Epithelial cell of esophagus (primary cell): ENCODE measurements around the gene FAM120AOS.
A peak's percentile ranks its signal among the peaks of the same experiment; 100 is the strongest.

Source experiments
- DNase-seq: peaks from one replicate; pipeline ENCODE4 v3.0.0; 2010; ENCODE audit warnings: low read depth
- H3K4me3 ChIP-seq: 2 replicates; pipeline ENCODE4 v1.5.1; 2011; ENCODE audit warnings: mild to moderate bottlenecking, low read length, control low read depth
- TF ChIP-seq, protein P1 (sequence below): IDR thresholded peaks from 2 replicates; pipeline ENCODE4 v1.5.1; 2011; ENCODE audit warnings: low read depth, mild to moderate bottlenecking, low read length, control low read depth, inconsistent platforms; ENCODE audit not compliant: insufficient read depth; ENCODE audit errors: missing control alignments

The FAM120AOS gene

DNA sequence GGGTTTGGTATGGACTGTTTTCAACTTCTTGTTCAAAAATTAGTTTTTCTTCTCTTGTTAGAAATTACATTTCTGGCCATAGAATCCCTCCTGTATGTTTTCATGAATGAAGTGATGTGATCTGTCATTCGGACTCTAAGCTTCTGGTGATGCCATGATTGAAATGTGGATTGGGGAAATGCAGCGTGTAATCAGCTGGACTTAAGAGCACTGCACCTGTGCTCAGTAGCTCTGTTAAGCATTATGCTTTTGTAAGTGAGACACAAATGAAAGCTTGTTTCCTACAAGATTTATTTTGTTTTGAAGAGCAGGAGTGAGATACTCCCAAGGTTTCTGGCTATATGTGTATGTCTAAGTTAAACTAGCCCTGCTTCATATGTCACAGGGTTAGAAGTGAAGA lies 24.0 kb upstream of the FAM120AOS start:
- TF ChIP-seq, protein P1, sequence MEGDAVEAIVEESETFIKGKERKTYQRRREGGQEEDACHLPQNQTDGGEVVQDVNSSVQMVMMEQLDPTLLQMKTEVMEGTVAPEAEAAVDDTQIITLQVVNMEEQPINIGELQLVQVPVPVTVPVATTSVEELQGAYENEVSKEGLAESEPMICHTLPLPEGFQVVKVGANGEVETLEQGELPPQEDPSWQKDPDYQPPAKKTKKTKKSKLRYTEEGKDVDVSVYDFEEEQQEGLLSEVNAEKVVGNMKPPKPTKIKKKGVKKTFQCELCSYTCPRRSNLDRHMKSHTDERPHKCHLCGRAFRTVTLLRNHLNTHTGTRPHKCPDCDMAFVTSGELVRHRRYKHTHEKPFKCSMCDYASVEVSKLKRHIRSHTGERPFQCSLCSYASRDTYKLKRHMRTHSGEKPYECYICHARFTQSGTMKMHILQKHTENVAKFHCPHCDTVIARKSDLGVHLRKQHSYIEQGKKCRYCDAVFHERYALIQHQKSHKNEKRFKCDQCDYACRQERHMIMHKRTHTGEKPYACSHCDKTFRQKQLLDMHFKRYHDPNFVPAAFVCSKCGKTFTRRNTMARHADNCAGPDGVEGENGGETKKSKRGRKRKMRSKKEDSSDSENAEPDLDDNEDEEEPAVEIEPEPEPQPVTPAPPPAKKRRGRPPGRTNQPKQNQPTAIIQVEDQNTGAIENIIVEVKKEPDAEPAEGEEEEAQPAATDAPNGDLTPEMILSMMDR = no peak
- no peak overlapping the region for H3K4me3 ChIP-seq
- DNase-seq = no peak

DNA sequence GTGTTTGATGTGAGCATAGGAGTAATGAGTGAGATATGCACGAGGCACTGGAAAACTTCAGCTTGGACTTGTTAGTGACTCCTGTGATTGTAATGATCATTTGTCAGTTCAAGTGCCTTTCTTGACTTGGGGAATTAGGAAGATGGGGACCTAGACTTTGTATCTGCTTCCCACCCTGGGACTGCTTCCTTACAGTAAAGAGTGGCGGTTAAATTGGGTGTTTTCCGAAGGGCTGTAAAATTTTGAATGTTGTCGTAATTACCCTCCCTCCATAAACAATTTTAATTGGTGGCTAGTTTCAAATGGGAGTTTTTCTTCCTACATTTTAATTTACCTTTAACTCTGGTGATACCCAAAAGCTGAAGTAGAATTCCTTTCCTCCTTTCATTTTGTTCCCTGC lies 23.5 kb upstream of the FAM120AOS start:
- H3K4me3 ChIP-seq = no peak overlapping the region
- TF ChIP-seq, protein P1 = no peak
- no peak for DNase-seq

DNA sequence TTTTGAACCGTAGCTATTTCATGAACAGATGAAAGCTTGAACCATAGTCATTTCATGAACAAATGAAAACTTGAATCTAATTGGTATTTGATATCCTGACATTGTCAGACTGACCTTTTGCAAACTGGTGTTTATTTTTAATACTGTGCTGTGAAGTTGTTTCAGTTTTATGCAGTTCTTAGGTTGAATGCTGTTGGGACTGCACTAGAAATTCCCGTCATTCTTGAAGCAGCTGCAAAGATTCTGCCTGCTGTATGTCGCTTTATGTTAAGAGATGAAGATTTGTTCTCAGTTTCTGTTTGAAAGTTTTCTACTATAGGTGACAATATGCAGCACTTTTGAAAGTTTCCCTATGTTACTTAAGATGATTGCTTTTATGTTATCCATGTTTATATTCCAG lies 22.5 kb upstream of the FAM120AOS start:
- no peak for DNase-seq
- H3K4me3 ChIP-seq = no peak overlapping the region
- TF ChIP-seq, protein P1 = no peak

DNA sequence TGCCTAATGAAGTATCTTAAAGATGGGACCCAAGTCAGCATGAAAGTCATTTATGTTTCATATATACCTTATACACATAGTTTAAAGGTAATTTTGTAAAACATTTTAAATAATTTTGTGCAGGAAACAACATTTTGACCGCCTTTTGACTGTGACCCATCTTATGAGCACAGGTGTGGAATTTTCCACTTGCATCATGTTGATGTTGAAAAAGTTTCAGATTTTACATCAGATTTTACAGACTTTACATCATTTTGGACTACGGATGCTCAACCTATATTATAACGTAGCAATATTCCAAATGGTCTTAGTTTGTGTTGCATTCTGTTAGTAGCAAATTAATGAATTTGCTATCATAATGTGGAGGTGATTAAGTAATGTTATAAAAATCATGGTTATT lies 21.7 kb upstream of the FAM120AOS start:
- no peak for DNase-seq
- H3K4me3 ChIP-seq = no peak overlapping the region
- TF ChIP-seq, protein P1 = no peak

DNA sequence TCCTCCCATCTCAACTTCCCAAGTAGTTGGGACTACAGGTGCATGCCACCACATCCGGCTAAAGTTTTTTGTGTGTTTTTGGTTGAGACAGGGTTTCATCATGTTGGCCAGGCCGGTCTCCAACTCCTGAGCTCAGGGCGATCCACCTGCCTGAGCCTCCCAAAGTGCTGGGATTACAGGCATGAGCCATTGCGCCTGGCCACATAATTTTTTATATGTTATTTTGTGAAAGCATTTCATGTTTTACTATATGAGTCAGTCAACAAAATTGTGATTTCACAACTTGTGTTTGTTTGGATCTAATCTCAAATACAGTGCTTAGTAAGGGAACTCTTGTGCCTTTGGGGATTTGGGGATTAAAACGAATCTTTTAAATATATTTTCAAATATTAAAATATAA lies 20.0 kb upstream of the FAM120AOS start:
- H3K4me3 ChIP-seq = no peak overlapping the region
- peak; percentile 71 for DNase-seq
- TF ChIP-seq, protein P1 = no peak

DNA sequence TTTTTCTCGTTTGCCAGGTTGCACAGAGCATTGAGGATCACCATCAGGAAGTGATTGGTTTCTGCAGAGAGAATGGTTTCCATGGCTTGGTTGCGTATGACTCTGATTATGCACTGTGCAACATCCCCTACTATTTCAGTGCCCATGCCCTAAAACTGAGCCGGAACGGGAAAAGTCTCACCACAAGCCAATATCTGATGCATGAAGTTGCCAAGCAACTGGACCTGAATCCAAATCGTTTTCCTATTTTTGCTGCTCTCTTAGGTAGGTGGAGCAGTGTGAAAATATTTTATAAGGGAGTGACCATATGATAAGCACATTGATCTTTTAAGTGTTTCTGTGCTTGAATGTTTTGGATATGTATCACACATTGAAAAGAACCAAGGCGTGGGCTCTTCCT lies 17.7 kb upstream of the FAM120AOS start:
- TF ChIP-seq, protein P1 = no peak
- no peak for DNase-seq
- H3K4me3 ChIP-seq = no peak overlapping the region

DNA sequence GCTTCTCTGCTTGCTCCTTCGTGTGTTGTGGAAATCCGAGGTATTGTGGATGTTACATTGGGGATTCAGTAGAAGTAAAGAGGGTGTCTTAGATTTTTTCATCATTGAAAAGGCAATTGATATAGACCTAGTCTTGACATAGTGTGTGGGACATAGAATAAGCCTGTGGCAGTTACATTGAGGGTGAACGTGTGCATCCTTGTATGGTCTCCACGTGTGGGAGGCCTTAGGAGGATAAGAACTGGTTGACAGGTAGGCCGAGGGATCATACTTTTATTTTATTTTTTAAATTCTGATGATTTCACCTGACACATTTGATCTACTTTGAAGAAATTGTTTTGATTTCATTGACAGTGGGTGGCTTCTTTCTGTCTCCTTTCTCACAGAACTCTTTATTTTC lies 17.0 kb upstream of the FAM120AOS start:
- TF ChIP-seq, protein P1 = no peak
- no peak overlapping the region for H3K4me3 ChIP-seq
- DNase-seq = no peak
